Smooth muscle cell (in vitro differentiated cells): ENCODE measurements around the gene CDK18. TPM values are rescaled to one million over a fixed set of nuclear protein-coding genes. Genes with fewer than 3 reads are reported as not detected.

ENCODE experiments used
- DNase-seq: peaks from one replicate; lab custom pipeline; 2025; ENCODE audit not compliant: unreplicated experiment; lab: John Stamatoyannopoulos, UW
- H2AFZ ChIP-seq: fragments of 200-600 bp; sonication (generic); 2 replicates; pipeline ENCODE4 v1.6.0; 2016; ENCODE audit warnings: antibody characterized with exemption, low read depth, mild to moderate bottlenecking
- H3F3A ChIP-seq: fragments of 200-600 bp; sonication (generic); 2 replicates; pipeline ENCODE4 v1.6.0; 2017; ENCODE audit warnings: antibody characterized with exemption, low read depth
- H3K27ac ChIP-seq: fragments of 200-600 bp; sonication (generic); 2 replicates; pipeline ENCODE4 v1.5.1; 2016; ENCODE audit warnings: low read depth, mild to moderate bottlenecking
- H3K27me3 ChIP-seq: fragments of 200-600 bp; sonication (generic); 2 replicates; pipeline ENCODE4 v1.6.1; 2016; ENCODE audit warnings: low read depth, mild to moderate bottlenecking
- H3K36me3 ChIP-seq: fragments of 200-600 bp; sonication (generic); 2 replicates; pipeline ENCODE4 v1.5.1; 2016; ENCODE audit warnings: low read depth
- H3K4me1 ChIP-seq: fragments of 200-600 bp; sonication (generic); 2 replicates; pipeline ENCODE4 v1.5.1; 2016; ENCODE audit warnings: low read depth
- H3K4me2 ChIP-seq: fragments of 200-600 bp; sonication (generic); 2 replicates; pipeline ENCODE4 v1.6.0; 2016; ENCODE audit warnings: mild to moderate bottlenecking
- H3K4me3 ChIP-seq: fragments of 200-600 bp; sonication (generic); 2 replicates; pipeline ENCODE4 v1.5.1; 2016; ENCODE audit warnings: mild to moderate bottlenecking
- H3K79me2 ChIP-seq: fragments of 200-600 bp; sonication (generic); 2 replicates; pipeline ENCODE4 v1.6.0; 2016; ENCODE audit warnings: low read depth, mild to moderate bottlenecking
- H3K9ac ChIP-seq: fragments of 200-600 bp; sonication (generic); 2 replicates; pipeline ENCODE4 v1.6.0; 2016; ENCODE audit warnings: low read depth
- H3K9me3 ChIP-seq: fragments of 200-600 bp; sonication (generic); replicated peaks from 2 replicates; pipeline ENCODE4 v1.5.1; 2016; ENCODE audit warnings: low read depth
- H4K20me1 ChIP-seq: fragments of 200-600 bp; sonication (generic); 2 replicates; pipeline ENCODE4 v1.6.0; 2016; ENCODE audit warnings: low read depth
- CTCF ChIP-seq: fragments of 200-600 bp; sonication (generic); IDR thresholded peaks from 2 replicates; pipeline ENCODE4 v1.5.1; 2017; ENCODE audit warnings: borderline replicate concordance, mild to moderate bottlenecking, antibody characterized with exemption; ENCODE audit not compliant: insufficient read depth, poor library complexity, severe bottlenecking
- WGBS: methylation state at CpG from one replicate; pipeline ENCODE4 v1.1.7; 2016; ENCODE audit warnings: low lambda C conversion rate; 5-methylcytosine and 5-hydroxymethylcytosine counted together
- polyA plus RNA-seq: library from polyadenylated mRNA; unstranded; fragments of >200 nt; fragmentation: Nextera tagmentation; extraction: Ambion mirVana; gene quantifications from 2 replicates; pipeline ENCODE4 v1.2.1, GENCODE V29; 2016
- total RNA-seq: library from RNA; depleted of rRNA; stranded (reverse); fragments of >200 nt; gene quantifications from 2 replicates; pipeline ENCODE4 v1.2.3, GENCODE V29; 2014

CDK18 gene
- total and polyA plus RNA-seq, 2 experiments from 2014 or later, result 6.1 TPM

GRCh38 chr1:205547936-205548827, 43.7 kb downstream of the CDK18 start:
- H3K9me3 ChIP-seq, result no peaks in the 10 kb centered on the region
- peaks cover 10% of the 10 kb centered on the region for H3K4me1 ChIP-seq
- H3K36me3 ChIP-seq, result no peaks in the 10 kb centered on the region
- no peaks in the 10 kb centered on the region for H3F3A ChIP-seq
- no peaks in the 10 kb centered on the region for H4K20me1 ChIP-seq
- H3K4me3 ChIP-seq, result no peak overlapping the region
- no peak overlapping the region for H3K27ac ChIP-seq
- no peak for DNase-seq
- WGBS, result 83% methylated on average over 15 of the region's 15 CpGs
- H3K27me3 ChIP-seq, result peaks cover 11% of the 10 kb centered on the region
- TF ChIP-seq CTCF, result no peak
- no peak overlapping the region for H3K9ac ChIP-seq
- no peak overlapping the region for H2AFZ ChIP-seq
- no peaks in the 10 kb centered on the region for H3K79me2 ChIP-seq
- no peak overlapping the region for H3K4me2 ChIP-seq

DNA sequence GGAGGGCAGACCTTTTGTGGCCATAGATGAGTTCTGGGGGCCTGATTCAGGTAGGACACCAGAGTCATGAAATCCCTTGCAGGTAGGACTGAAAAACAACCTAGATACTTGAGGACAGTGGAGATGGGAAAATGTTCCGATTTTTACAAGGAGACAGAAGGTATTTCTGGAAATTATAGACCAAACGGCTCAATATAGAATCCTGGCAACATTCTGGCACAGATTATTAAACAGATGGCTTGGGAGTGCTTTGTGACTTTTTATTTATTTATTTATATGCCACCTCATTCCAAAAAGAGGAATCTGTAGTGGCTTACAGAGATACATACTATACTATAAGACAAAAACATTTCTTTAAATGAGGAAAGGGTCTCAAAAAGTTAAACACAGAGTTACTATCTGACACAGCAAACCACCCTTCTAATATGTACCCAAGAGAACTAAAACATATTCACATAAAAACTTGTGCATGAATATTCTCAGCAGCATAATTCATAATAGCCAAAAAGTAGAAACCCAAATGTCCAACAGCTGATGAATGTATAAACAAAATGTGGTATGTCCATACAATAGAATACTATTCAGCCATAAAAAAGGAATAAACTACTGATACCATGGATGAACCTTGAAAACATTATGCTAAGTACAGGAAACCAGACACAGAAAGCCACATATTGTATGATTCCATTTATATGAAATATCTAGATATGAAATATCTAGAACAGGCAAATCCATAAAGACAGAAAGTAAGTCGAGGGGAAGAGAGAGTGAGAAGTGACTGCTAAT, 49.8 kb downstream of the CDK18 start:
- H3K27me3 ChIP-seq, result peaks cover 20% of the 10 kb centered on the region
- no peak overlapping the region for H3K4me2 ChIP-seq
- TF ChIP-seq CTCF, result no peak
- H3K79me2 ChIP-seq, result no peaks in the 10 kb centered on the region
- no peak overlapping the region for H3K9ac ChIP-seq
- peaks cover 7% of the 10 kb centered on the region for H3K9me3 ChIP-seq
- no peaks in the 10 kb centered on the region for H3K36me3 ChIP-seq
- H3K4me1 ChIP-seq, result no peaks in the 10 kb centered on the region
- H2AFZ ChIP-seq, result no peak overlapping the region
- no peaks in the 10 kb centered on the region for H4K20me1 ChIP-seq
- H3K4me3 ChIP-seq, result no peak overlapping the region
- H3F3A ChIP-seq, result no peaks in the 10 kb centered on the region
- WGBS, result 85% methylated on average over 3 of the region's 3 CpGs
- no peak for DNase-seq
- no peak overlapping the region for H3K27ac ChIP-seq

GRCh38 chr1:205561501-205562203, 57.2 kb downstream of the CDK18 start:
- Histone ChIP-seq H3K27me3 (peaks cover 44% of the 10 kb centered on the region), H3K27ac (no peak overlapping the region), H2AFZ (no peak overlapping the region), H3K9me3 (no peaks in the 10 kb centered on the region), H3K9ac (no peak overlapping the region), H3K36me3 (no peaks in the 10 kb centered on the region), H3K79me2 (no peaks in the 10 kb centered on the region), H3K4me1 (no peaks in the 10 kb centered on the region), H4K20me1 (no peaks in the 10 kb centered on the region), H3F3A (no peaks in the 10 kb centered on the region), H3K4me2 (no peak overlapping the region), H3K4me3 (no peak overlapping the region)
- 95% methylated on average over 1 of the region's 1 CpG for WGBS
- no peak for DNase-seq
- no peak for TF ChIP-seq CTCF
